Measurements from ENCODE around the gene TSEN2.
"Not testable (repeated sequence)": the region's sequence is repeated elsewhere in the genome, so short reads cannot be mapped to it uniquely, and the experiment has no call there.

Gene TSEN2

DNA sequence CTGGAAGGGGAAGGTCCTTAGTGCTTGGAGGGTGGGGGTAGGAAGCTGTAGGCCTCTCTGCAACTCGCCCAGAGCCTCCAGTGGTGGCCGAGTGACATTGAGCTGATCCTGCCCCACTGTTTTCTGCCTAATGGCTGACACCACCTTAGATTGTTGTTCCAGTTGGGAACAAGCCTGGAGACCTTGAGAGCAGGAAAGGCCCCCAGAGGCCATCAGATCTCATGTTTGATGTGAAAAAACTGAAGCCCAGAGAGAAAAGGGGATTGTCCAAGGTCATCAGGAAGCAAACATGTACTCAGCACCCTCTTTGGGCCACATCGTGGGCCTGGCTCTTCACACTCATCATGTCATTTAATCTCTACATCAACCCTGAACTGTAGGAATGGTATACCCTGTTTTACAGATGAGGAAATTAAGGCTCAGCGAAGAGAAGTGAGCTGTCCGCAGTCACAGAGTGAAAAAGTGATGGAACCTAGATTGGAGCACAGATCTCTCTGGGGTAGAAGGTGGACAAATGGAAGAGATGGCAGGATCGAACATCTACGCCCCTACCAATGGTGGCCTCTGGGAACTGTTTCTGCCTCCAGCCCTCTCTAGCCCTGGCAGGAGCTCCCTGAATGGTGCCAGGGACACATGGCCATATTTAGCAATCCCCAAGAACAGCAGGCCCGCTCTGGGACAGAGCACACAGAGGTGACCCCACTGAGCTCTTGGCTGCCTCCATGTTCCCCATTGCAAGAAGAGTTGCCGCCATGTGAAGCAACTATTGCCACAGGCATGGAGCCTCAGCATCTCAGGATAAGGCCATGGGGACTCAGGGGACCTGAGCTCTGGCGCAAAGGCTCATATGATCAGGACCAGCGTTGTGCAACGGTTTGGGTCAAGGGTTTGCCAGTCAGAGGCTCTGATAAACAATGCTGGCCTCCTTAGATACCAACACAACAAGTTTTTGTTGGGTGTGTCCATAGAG lies 31.6 kb upstream of the TSEN2 start:
- DNase-seq (ENCODE audit: low read depth, low spot score), result no peak

- DNase-seq (ENCODE audit: low read depth, low spot score), result no peak
These were observed 30.0 kb upstream of the TSEN2 start for GRCh38 chr3:12454076-12454815.

- no peak for DNase-seq (ENCODE audit: low read depth, low spot score)
These were observed 29.5 kb upstream of the TSEN2 start for GRCh38 chr3:12454816-12455121.

- no peak for DNase-seq (ENCODE audit: low read depth, low spot score)
These were observed 28.5 kb upstream of the TSEN2 start for GRCh38 chr3:12455740-12456139.

GRCh38 chr3:12456441-12456840 lies 27.8 kb upstream of the TSEN2 start:
- DNase-seq (ENCODE audit: low read depth, low spot score), result no peak

DNA sequence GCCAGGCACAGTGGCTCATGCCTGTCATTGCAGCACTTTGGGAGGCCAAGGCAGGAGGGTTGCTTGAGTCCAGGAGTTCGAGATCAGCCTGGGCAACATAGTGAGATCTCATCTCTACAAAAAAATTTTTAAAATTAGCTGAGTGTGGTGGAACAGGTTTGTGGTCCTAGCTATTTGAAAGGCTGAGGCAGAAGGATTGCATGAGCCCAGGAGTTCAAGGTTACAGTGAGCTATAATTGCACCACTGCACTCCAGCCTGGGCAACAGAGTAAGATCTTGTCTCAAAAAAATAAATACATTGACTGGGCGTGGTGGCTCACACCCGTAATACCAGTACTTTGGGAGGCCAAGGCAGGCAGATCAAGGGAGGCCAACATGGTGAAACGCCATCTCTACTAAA lies 26.9 kb upstream of the TSEN2 start:
- not testable (repeated sequence) for DNase-seq (ENCODE audit: low read depth, low spot score)

DNA sequence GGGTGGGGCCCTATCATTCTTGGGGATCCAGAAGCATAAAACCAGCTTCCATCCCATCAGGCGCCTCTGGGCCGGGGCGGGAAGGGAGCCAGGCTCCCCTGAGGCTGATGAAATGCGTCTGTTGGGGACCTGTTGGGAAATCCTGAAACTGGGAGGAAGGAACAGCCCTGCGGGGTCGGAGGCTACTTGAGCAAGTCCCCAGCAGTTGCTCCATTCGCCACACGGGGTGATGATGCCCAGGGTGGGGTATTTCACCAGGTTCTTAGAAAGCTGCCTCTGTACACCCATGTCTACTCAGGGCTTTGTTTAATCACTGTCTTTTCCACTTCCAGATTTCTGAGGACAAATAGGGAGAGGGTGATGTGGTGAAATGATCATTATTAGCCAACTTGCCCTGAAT lies 25.4 kb upstream of the TSEN2 start:
- no peak for DNase-seq (ENCODE audit: low read depth, low spot score)

- no peak for DNase-seq (ENCODE audit: low read depth, low spot score)
These were observed 24.2 kb upstream of the TSEN2 start for GRCh38 chr3:12460127-12460526.

- no peak for DNase-seq (ENCODE audit: low read depth, low spot score)
These were observed 23.1 kb upstream of the TSEN2 start for GRCh38 chr3:12461097-12461649.

- DNase-seq (ENCODE audit: low read depth, low spot score), result no peak
These were observed 21.9 kb upstream of the TSEN2 start for GRCh38 chr3:12462159-12462947.

DNA sequence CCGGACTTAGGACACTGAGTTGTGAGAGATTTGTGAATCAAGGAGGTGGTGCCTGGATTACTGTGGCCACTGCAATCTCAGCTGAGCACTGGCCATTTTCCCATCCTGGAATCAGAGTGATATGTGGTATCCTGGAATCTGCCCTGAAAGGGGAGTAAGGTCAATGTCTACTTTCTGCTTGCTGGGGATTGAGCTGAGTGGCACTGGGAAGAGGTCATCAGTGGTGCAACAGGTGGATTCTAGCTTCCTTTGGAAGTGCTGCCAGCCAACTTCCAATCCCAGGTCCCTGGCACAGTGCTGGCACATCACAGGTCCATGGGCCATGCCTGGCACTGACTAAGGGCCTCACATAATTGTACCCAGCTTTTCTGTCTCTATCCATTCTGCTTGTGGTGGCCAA lies 20.6 kb upstream of the TSEN2 start:
- DNase-seq (ENCODE audit: low read depth, low spot score), result no peak

GRCh38 chr3:12464181-12464580 lies 20.1 kb upstream of the TSEN2 start:
- DNase-seq (ENCODE audit: low read depth, low spot score), result no peak

GRCh38 chr3:12465151-12465835 lies 19.0 kb upstream of the TSEN2 start:
- DNase-seq (ENCODE audit: low read depth, low spot score), result no peak

- no peak for DNase-seq (ENCODE audit: low read depth, low spot score)
These were observed 18.4 kb upstream of the TSEN2 start for GRCh38 chr3:12465836-12466225.

DNA sequence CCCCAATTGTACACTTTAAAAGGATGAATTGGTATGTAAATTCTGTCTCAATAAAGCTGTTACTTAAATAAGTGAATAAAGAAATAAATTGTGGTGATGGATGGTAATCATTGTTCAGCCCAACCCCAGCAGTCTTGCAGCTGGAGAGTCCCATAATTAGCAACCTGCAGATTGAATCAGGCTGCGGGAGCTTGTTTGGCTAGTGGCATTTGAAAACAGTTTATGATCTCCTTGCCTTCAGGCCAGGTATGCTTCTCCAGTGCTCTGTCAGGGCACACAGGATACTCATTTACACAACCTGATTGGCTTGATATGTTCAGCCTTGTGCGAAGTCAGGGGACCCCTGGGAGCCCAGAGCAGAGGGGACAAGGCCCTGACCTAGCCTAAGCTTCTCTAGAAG lies 16.5 kb upstream of the TSEN2 start:
- no peak for DNase-seq (ENCODE audit: low read depth, low spot score)

DNA sequence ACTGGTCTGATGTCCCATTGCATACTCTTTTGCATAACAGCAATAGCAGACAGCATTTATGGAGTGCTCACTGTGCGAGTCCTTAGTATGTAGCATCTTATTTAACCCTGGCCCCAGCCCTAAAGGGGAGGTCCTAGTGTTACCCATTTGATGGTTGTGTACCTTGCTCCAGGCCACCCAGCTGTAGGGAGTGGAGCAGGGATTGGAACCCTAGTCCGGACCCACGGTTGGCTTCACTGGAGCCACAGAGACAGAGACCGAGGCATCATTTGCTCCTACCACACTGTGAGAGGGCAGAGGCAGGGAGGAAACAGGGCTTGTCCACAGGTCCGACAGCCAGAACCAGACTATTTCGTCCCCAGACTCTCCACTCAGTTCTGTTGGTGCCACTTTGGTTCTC lies 16.0 kb upstream of the TSEN2 start:
- DNase-seq (ENCODE audit: low read depth, low spot score), result no peak

GRCh38 chr3:12468757-12469156 lies 15.5 kb upstream of the TSEN2 start:
- DNase-seq (ENCODE audit: low read depth, low spot score), result no peak

- DNase-seq (ENCODE audit: low read depth, low spot score), result not testable (repeated sequence)
These were observed 15.1 kb upstream of the TSEN2 start for GRCh38 chr3:12469222-12469621.

DNA sequence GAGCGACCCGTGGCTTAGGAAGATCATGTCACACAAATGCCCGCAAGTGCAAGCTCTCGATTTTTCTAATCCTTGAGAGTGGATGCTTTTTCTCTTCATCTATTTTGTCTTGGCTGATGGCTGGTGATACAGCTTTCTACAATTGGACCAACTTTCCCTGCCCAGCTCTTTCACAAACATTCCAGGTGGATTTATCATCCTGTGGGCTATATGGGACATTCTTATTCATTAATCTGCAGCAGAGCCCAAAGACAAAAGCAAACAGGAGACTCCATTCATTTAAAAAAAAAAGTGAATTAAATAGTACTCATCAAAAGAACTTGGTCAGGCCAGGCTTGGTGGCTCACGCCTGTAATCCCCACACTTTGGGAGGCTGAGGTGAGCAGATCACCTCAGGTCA lies 14.2 kb upstream of the TSEN2 start:
- DNase-seq (ENCODE audit: low read depth, low spot score), result no peak

- DNase-seq (ENCODE audit: low read depth, low spot score), result no peak
These were observed 13.6 kb upstream of the TSEN2 start for GRCh38 chr3:12470680-12471079.

- no peak for DNase-seq (ENCODE audit: low read depth, low spot score)
These were observed 13.0 kb upstream of the TSEN2 start for GRCh38 chr3:12471241-12471640.
